ENCODE results near the gene DDHD1.

- TF ChIP-seq CTCF (IDR thresholded peaks at IDR 0.05) (no peak), POLR2A (IDR thresholded peaks at IDR 0.05) (no peak)
These were observed 37.8 kb upstream of the DDHD1 start for GRCh38 chr14:53190938-53191337.

Data from right lobe of liver (tissue), 4 donors.